Stimulated activated memory B cell treated with anti-CD40 and anti-IgM and Interleukin-4, amounts not matched to agents 10 μg/mL and 1 μg/mL and 100 μg/mL, for 72 hours (primary cell): ENCODE measurements around the gene TBX5.

ENCODE experiments used
- ATAC-seq: fragments of 150-1000 bp; cut with Tn5 transposase; 2 replicates; pipeline ENCODE4 v1.10.0; 2021
- H3K27ac Mint-ChIP-seq: one replicate; pipeline ENCODE4 v1.8.0; 2022; ENCODE audit warnings: mild to moderate bottlenecking, mixed read lengths
- H3K27me3 Mint-ChIP-seq: one replicate; pipeline ENCODE4 v1.8.0; 2022; ENCODE audit warnings: mixed read lengths
- H3K36me3 Mint-ChIP-seq: one replicate; pipeline ENCODE4 v1.8.0; 2022; ENCODE audit warnings: mixed read lengths
- H3K4me1 Mint-ChIP-seq: one replicate; pipeline ENCODE4 v1.8.0; 2022; ENCODE audit warnings: mixed read lengths
- H3K4me3 Mint-ChIP-seq: one replicate; pipeline ENCODE4 v1.8.0; 2022; ENCODE audit warnings: mild to moderate bottlenecking, moderate library complexity, mixed read lengths
- H3K9me3 Mint-ChIP-seq: one replicate; pipeline ENCODE4 v1.8.0; 2022; ENCODE audit warnings: mixed read lengths

The TBX5 gene

DNA sequence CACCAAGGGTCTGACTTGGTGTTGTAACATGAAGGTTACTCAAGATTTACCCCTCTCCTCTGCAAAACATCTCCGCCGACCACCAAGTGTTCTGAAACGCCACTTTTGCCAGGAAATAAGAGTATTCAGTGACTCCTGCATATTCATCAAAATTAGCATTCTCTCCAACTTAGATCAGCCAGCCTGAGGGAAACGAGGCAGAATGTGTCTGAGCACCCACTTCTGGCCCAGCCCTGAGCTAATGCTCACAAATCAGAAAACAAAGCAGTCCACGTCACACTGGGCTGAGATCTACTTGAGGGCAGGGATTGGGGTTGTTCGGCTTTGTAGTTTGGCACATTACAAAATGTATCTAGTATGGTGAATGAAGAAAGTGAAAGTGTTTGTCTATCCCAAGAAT, 64.3 kb downstream of the TBX5 start:
- Mint-ChIP-seq H3K27ac (no peak overlapping the region), H3K36me3 (no peaks in the 10 kb centered on the region), H3K9me3 (peaks cover 3% of the 10 kb centered on the region), H3K27me3 (no peaks in the 10 kb centered on the region), H3K4me3 (no peak overlapping the region), H3K4me1 (no peaks in the 10 kb centered on the region)
- no peak for ATAC-seq

DNA sequence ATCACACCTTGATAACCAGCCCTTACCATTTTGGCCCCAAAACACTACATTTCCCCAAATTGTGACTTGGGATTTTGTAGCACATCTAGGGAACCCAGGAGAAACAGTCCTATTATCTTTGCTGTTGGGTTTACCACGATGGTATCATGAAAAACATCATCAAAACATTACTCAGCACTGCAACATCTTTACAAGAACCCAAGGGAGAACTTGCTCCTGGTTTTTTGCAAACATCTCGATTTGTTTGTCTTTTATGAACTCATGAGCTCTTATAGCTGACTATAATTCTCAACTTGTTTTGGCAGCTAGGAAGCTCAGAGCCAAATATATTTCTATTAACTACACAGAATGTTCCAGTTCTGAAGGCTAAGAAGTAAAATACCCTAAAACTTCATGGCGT, 65.7 kb downstream of the TBX5 start:
- no peaks in the 10 kb centered on the region for H3K27me3 Mint-ChIP-seq
- H3K4me3 Mint-ChIP-seq: no peak overlapping the region
- H3K4me1 Mint-ChIP-seq: no peaks in the 10 kb centered on the region
- no peak overlapping the region for H3K27ac Mint-ChIP-seq
- peaks cover 3% of the 10 kb centered on the region for H3K9me3 Mint-ChIP-seq
- no peaks in the 10 kb centered on the region for H3K36me3 Mint-ChIP-seq
- no peak for ATAC-seq

DNA sequence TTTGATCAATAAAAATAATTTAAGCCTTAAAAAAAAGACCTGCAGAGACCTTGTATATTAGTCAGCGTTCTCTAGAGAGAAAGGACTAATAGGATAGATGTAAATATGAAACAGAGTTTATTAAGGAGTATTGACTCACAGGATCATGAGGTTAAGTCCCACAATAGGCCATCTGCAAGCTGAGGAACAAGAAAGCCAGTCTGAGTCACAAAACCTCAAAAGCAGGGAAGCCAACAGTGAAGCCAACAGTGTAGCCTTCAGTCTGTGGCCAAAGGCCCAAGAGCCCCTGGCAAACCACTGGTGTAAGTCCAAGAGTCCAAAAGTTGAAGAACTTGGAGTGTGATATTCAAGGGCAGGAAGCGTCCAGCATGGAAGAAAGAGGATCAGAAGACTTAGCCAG, 66.3 kb downstream of the TBX5 start:
- Mint-ChIP-seq H3K27me3 (no peaks in the 10 kb centered on the region), H3K4me1 (no peaks in the 10 kb centered on the region), H3K9me3 (peaks cover 3% of the 10 kb centered on the region), H3K4me3 (no peak overlapping the region), H3K36me3 (no peaks in the 10 kb centered on the region), H3K27ac (no peak overlapping the region)
- no peak for ATAC-seq

DNA sequence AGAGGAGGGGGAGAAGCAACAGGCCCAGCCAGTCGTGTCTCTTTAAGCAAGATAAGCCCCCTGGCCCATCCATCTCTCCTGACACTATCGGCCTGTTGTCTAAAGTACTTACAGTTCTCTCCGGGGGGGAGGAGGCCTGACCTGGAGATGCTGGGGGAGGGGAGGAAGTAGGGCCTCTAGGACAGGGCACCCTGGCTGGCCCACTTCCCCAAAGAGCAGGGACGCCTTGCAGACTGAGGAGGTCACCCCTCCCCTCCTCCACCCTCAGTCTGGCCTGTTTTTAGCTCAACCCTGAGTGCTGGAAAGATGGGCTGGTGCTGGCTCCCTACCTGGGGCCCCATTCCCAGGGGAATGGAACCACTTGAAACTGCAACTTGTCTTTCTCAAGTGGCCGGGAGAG, 70.3 kb downstream of the TBX5 start:
- Mint-ChIP-seq H3K27ac (no peak overlapping the region), H3K4me3 (no peak overlapping the region), H3K9me3 (peaks cover 11% of the 10 kb centered on the region), H3K27me3 (no peaks in the 10 kb centered on the region), H3K4me1 (no peaks in the 10 kb centered on the region), H3K36me3 (no peaks in the 10 kb centered on the region)
- no peak for ATAC-seq

DNA sequence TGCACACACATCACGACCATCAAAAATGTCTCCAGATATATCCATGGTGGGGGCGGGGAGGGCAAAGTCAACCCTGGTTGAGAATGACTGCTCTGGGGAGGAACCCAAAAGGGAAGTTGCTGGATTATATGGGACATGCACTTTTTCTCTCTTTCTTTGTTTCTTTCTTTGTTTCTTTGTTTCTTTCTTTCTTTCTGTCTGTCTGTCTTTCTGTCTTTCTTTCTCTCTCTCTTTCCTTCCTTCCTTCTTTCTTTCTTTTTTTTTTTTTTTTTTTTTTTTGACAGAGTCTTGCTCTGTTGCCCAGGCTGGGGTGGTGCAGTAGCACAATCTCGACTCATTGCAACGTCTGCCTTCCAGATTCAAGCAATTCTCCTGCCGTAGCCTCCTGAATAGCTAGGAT, 71.5 kb downstream of the TBX5 start:
- peaks cover 13% of the 10 kb centered on the region for H3K9me3 Mint-ChIP-seq
- H3K27me3 Mint-ChIP-seq: no peaks in the 10 kb centered on the region
- ATAC-seq: no peak
- H3K27ac Mint-ChIP-seq: no peak overlapping the region
- H3K4me3 Mint-ChIP-seq: no peak overlapping the region
- no peaks in the 10 kb centered on the region for H3K4me1 Mint-ChIP-seq
- H3K36me3 Mint-ChIP-seq: no peaks in the 10 kb centered on the region

DNA sequence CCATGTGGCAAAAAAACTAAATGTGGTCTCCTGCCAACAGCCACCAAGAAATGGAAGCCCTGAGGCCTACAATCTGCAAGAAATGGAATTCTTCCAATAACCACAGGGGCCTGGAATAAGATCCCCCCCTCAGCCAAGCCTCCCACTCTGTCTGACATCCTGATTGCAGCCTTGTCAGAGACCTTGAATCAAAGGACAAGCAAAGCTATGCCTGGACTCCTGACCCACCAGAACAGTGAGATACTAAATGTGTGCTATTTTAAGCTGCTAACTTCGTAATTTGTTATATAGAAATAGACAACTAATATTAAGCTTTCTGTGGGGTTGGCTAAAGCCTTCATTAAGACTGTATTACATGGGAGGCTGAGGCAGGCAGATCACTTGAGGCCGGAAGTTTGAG, 77.7 kb downstream of the TBX5 start:
- Mint-ChIP-seq H3K4me1 (no peaks in the 10 kb centered on the region), H3K27me3 (no peaks in the 10 kb centered on the region)
- no peak for ATAC-seq

DNA sequence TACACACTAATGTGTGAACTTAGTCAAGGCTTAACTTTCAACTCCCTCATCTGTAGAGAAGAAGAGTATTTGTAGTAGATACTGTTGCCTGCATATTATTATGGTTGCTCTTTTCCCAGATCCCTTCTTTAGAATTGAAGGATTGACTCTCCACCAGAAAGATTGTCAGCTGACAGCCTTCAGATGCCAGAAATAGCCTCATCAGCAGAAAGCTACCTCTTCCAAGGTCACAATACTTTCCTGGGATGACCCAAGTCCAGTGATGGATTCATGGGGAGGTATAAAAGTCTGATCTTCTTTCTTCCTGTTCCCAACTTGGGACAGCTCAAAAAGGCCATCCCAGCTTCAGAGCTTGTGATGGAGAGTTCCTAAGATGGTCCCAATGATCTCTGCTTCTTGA, 78.2 kb downstream of the TBX5 start:
- Mint-ChIP-seq H3K4me3 (no peak overlapping the region), H3K27ac (no peak overlapping the region)

More for the DNA sequence above, 77.7 kb downstream of the TBX5 start:
- Mint-ChIP-seq H3K27ac (no peak overlapping the region), H3K9me3 (peaks cover 12% of the 10 kb centered on the region), H3K36me3 (no peaks in the 10 kb centered on the region), H3K4me3 (no peak overlapping the region)

DNA sequence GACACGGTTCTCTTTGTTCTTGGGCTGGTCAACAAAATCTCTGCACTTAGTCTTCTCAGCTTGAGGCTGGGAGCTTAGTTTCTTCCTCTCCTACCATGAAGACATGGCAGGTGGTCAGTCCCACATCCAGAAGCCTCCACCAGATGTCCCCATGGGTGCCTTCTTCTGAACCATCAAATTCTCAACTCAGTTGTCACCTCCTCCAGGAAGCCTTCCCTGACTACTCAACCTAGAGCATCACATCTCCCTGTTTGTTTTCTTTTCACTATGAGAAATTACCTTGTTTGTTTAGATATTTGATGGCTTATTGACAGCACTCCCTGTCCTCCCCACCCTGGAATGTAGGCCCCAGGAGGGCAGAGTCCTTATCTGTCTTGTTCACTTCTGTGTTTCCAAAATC, 84.4 kb downstream of the TBX5 start:
- no peaks in the 10 kb centered on the region for H3K9me3 Mint-ChIP-seq
- no peaks in the 10 kb centered on the region for H3K4me1 Mint-ChIP-seq
- no peak overlapping the region for H3K4me3 Mint-ChIP-seq
- no peak for ATAC-seq
- no peaks in the 10 kb centered on the region for H3K36me3 Mint-ChIP-seq
- no peaks in the 10 kb centered on the region for H3K27me3 Mint-ChIP-seq
- H3K27ac Mint-ChIP-seq: no peak overlapping the region

More for the DNA sequence above, 78.2 kb downstream of the TBX5 start:
- no peaks in the 10 kb centered on the region for H3K4me1 Mint-ChIP-seq
- no peak for ATAC-seq
- no peaks in the 10 kb centered on the region for H3K36me3 Mint-ChIP-seq
- peaks cover 12% of the 10 kb centered on the region for H3K9me3 Mint-ChIP-seq
- H3K27me3 Mint-ChIP-seq: no peaks in the 10 kb centered on the region

DNA sequence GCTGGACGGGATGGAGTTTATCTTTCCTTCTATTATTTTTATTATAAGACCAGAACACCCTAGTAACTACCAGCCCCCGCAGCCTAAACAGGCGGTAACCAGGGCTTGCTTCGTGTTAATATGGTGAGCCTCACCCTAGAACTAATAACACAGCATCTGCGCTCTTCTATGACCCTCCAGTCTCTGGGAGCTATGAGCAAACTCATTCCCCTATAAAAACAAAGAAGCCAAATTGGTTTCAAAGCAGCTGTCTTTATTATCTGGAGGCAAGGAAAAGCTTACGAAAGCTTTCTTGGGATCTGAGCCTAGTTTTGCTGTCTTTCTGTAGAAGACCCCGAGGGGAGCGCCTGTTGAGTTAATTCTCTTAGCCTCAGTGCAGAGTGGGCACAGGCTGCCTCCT, 85.0 kb downstream of the TBX5 start:
- Mint-ChIP-seq H3K36me3 (no peaks in the 10 kb centered on the region), H3K4me3 (no peak overlapping the region), H3K27ac (no peak overlapping the region), H3K27me3 (no peaks in the 10 kb centered on the region), H3K9me3 (no peaks in the 10 kb centered on the region), H3K4me1 (no peaks in the 10 kb centered on the region)
- ATAC-seq: no peak

DNA sequence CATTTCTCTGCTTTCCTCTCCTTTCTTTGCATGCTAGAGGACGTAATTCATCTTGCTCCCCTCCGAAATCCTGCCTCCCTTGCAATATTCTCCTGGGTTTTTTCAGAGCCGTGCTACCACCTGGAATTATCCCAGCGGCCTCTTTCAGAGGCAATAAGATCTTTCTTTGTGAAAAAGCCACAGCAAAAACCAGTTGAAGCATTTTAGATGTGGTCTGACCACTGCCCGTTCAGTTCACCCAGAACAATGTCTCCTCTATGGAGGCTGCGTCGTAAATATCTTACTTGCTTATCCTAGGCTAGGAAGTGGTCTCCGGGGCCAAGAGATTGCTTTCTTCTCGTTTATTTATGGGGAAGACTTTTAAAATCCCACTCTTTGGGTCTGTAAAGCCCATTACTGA, 85.8 kb downstream of the TBX5 start:
- Mint-ChIP-seq H3K27ac (no peak overlapping the region), H3K4me1 (no peaks in the 10 kb centered on the region), H3K27me3 (no peaks in the 10 kb centered on the region), H3K36me3 (no peaks in the 10 kb centered on the region), H3K4me3 (no peak overlapping the region), H3K9me3 (no peaks in the 10 kb centered on the region)
- ATAC-seq: no peak

DNA sequence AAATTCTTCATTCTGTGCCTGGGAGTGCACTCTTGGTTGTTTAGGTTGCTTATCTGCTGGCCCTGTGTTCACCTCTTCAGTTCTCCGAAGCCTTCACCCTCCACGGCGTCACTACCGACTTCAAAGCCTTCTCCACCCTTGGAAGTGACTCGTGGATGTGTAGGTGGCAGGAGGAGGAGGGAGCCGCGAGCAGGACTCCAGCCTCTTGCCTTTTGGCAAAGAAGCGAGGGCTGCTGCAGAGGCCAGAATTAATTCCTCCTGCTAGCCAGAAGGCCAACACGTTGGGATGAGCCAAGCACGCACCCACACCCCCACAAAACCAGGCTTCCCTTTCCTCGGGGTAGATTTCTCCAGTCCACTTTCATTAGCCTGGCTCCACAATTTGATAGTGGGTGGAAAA, 86.5 kb downstream of the TBX5 start:
- ATAC-seq: no peak
- no peak overlapping the region for H3K4me3 Mint-ChIP-seq

DNA sequence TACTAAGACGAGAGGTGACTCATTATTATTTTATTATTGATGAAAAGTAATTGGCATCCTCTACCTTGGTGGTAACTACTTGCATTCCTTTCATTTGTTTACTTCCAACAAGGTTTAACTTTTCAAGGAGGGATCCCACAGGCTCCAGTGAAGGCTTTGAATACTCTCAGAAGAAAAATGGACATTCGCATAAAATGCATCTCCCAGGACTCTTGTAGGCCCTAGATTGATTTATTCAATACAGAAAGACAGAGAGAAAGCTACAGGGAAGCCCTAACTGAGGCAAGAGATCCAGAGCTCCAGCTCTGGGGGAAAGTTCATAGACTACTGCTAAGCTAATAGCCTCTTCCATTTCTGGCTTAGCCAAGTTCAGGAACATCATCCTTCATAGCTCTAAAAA, 87.0 kb downstream of the TBX5 start:
- no peak for ATAC-seq
- Mint-ChIP-seq H3K27me3 (no peaks in the 10 kb centered on the region), H3K9me3 (no peaks in the 10 kb centered on the region), H3K4me1 (no peaks in the 10 kb centered on the region), H3K27ac (no peak overlapping the region), H3K4me3 (no peak overlapping the region), H3K36me3 (no peaks in the 10 kb centered on the region)

More for the DNA sequence above, 86.5 kb downstream of the TBX5 start:
- Mint-ChIP-seq H3K4me1 (no peaks in the 10 kb centered on the region), H3K9me3 (no peaks in the 10 kb centered on the region), H3K27me3 (no peaks in the 10 kb centered on the region), H3K36me3 (no peaks in the 10 kb centered on the region), H3K27ac (no peak overlapping the region)

DNA sequence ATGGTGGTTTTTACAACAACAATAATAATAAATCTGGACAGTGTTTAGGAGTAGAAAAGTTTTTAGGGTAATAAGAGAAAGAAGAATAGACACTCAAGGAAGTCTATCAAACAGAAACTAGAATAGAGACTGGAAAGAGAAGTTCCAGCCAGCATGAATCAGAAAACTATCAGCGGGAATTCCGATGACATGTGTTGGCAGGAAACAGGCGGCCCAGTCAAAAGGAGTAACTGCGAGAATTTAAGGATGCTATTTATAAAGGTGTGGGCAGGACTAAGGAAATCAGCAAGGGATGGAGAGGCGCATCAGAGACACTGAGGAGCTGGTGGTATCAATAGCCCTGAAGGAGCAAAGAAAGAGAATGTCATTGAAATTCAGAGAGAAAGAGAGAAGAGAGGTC, 89.9 kb downstream of the TBX5 start:
- Mint-ChIP-seq H3K27me3 (no peaks in the 10 kb centered on the region), H3K27ac (no peak overlapping the region), H3K36me3 (no peaks in the 10 kb centered on the region), H3K4me1 (no peaks in the 10 kb centered on the region), H3K9me3 (no peaks in the 10 kb centered on the region), H3K4me3 (no peak overlapping the region)
- ATAC-seq: no peak

DNA sequence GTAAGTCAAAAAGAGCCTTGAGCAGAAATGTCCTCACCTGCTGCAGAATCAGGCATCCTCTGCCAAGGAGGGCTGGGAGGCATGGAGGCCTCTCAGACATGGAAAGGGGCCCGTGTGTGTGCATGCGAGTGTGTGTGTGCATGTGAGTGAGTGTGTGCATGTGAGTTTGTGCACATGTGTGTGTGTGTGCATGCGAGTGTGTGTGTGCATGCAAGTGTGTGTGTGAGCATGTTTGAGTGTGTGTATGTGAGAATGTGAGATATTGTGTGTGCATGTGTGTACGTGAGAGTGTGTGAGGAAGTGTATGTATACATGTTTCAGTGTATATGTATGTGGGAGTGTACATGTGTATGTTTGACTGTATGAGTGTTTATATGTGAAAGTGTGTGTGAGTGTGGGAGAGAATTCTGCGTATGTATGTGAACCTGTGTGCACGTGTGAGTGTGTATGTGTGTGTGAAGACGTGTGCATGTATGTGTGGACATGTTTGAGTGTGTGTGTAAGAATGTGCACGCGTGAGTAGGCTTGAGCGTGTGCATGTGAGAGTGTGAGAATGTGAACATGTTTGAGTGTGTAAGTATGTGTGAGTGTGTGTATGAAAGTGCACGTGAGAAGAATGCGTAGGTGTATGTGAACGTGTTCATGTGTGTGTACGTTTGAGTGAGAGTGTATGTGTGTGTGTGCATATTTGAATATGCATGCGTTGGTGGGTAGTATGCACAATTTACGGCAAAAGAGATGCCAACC, 90.8 kb downstream of the TBX5 start:
- H3K36me3 Mint-ChIP-seq: no peaks in the 10 kb centered on the region
- H3K4me3 Mint-ChIP-seq: no peak overlapping the region
- no peaks in the 10 kb centered on the region for H3K9me3 Mint-ChIP-seq
- no peaks in the 10 kb centered on the region for H3K4me1 Mint-ChIP-seq
- no peak for ATAC-seq
- no peaks in the 10 kb centered on the region for H3K27me3 Mint-ChIP-seq
- H3K27ac Mint-ChIP-seq: no peak overlapping the region

DNA sequence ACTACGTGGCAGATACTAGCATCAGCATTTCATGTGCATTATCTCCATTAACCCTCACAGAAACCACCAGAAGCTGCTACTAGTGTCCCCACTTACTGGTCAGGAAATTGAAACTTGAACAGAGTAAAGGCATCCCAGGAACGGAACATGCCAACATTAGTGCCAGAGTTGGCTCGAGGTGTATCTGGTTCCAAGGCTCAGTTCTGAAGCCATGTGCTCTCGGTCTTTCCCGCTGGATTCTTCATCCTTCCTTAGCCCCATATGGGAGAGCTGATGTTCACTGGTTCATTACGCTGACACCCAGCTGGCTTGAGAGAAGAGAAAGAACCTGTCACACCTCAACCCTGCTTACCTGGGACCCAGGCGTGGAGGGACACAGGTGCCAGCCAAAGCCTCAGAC, 91.5 kb downstream of the TBX5 start:
- ATAC-seq: no peak
- Mint-ChIP-seq H3K4me3 (no peak overlapping the region), H3K36me3 (no peaks in the 10 kb centered on the region), H3K27me3 (no peaks in the 10 kb centered on the region), H3K4me1 (no peaks in the 10 kb centered on the region), H3K9me3 (no peaks in the 10 kb centered on the region), H3K27ac (no peak overlapping the region)

DNA sequence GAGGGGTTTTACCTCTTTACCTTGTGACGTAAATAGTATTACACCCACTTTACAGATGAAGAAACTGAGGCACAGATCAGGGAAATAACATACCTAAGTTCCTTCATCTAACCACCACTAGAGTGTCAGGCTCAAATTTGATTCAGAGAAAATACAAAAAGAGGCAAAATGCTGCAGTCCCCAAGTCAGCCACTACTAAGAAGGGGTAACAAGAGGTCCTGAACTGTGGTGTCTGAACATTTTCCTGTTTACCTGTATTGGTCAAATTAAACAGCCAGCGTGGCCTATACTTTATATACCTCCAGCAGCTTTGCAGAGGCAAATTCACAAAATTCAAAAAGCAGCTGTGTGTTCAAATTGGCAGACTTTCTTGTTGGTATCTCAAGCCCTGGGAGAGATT, 92.0 kb downstream of the TBX5 start:
- no peaks in the 10 kb centered on the region for H3K36me3 Mint-ChIP-seq
- no peak overlapping the region for H3K27ac Mint-ChIP-seq
- no peak for ATAC-seq
- no peak overlapping the region for H3K4me3 Mint-ChIP-seq
- peaks cover 2% of the 10 kb centered on the region for H3K9me3 Mint-ChIP-seq
- H3K4me1 Mint-ChIP-seq: no peaks in the 10 kb centered on the region
- H3K27me3 Mint-ChIP-seq: no peaks in the 10 kb centered on the region

DNA sequence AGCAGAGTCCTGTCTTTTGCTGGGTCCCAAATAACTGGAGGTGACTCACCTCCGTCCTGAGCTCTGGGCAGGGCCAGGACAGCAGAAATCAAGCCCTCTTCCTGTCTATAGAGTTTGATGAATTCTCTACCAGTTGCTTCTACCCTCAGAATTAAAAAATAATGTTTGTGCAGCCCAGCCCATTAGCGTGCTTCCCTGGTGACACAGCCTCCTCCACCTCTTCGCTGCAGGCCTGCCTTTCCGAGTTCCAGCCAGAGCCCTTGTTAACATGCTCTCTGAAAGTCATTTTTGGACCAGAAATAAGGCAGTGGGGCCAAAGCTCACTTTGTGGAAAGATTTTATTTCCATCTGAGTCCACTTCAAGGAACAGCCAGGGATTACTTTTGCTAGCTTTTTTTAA, 94.0 kb downstream of the TBX5 start:
- no peaks in the 10 kb centered on the region for H3K4me1 Mint-ChIP-seq
- peaks cover 5% of the 10 kb centered on the region for H3K9me3 Mint-ChIP-seq
- no peak overlapping the region for H3K4me3 Mint-ChIP-seq
- no peak overlapping the region for H3K27ac Mint-ChIP-seq
- ATAC-seq: no peak
- no peaks in the 10 kb centered on the region for H3K27me3 Mint-ChIP-seq
- no peaks in the 10 kb centered on the region for H3K36me3 Mint-ChIP-seq
